Gastroesophageal sphincter (tissue), 4 donors: ENCODE results near the gene NUTM1. TPM values are rescaled to one million over a fixed set of nuclear protein-coding genes. Genes with fewer than 3 reads are reported as not detected.

Experiments used
- ATAC-seq: fragments of 150-250 bp; one replicate; pipeline ENCODE4 v1.9.1; 2016; ENCODE audit warnings: mild to moderate bottlenecking, moderate library complexity
- H3K27ac ChIP-seq, 4 donors: fragments of 200-600 bp; sonication (generic) in 3 of 4; 1 replicate in 3 of 4; 2 replicates in 1 of 4; pipeline ENCODE4 v1.5.1; 2016 to 2019
- H3K27me3 ChIP-seq: fragments of 200-600 bp; sonication (generic); one replicate; pipeline ENCODE4 v1.5.1; 2019
- H3K36me3 ChIP-seq, 2 donors: fragments of 200-600 bp; sonication (generic); one replicate each; pipeline ENCODE4 v1.5.1; 2019; ENCODE audit warnings: control low read depth in 1 of 2
- H3K4me1 ChIP-seq, 3 donors: fragments of 200-600 bp; sonication (generic); 1 replicate in 2 of 3; 2 replicates in 1 of 3; pipeline ENCODE4 v1.5.1; 2016 to 2019; ENCODE audit warnings: control low read depth in 2 of 3
- H3K4me3 ChIP-seq, 2 donors: fragments of 200-600 bp; sonication (generic); one replicate each; pipeline ENCODE4 v1.5.1; 2019; ENCODE audit warnings: mild to moderate bottlenecking in 1 of 2, moderate library complexity in 1 of 2
- H3K9me3 ChIP-seq, 3 donors: fragments of 200-600 bp; sonication (generic); one replicate each; pipeline ENCODE4 v1.5.1; 2017 to 2019; ENCODE audit warnings: control low read depth in 2 of 3
- CTCF ChIP-seq, 4 experiments: fragments of 200-600 bp in 2 of 4; fragments of 450-650 bp in 2 of 4; sonication (generic) in 1 of 4; IDR thresholded peaks; one replicate each; pipeline ENCODE4 v1.5.1; 2017 to 2019; ENCODE audit warnings: antibody characterized with exemption in 4 of 4, mild to moderate bottlenecking in 2 of 4, moderate library complexity in 2 of 4
- EP300 ChIP-seq: sonication (generic); formaldehyde crosslinking; IDR thresholded peaks from one replicate; pipeline ENCODE4 v1.6.1; 2017; ENCODE audit warnings: antibody characterized with exemption, mild to moderate bottlenecking
- POLR2A ChIP-seq, 2 donors: fragments of 450-650 bp; IDR thresholded peaks; one replicate each; pipeline ENCODE4 v1.6.1; 2017; ENCODE audit warnings: antibody characterized with exemption in 2 of 2, mild to moderate bottlenecking in 2 of 2, moderate library complexity in 1 of 2
- POLR2AphosphoS5 ChIP-seq: sonication (generic); formaldehyde crosslinking; IDR thresholded peaks from one replicate; pipeline ENCODE4 v1.6.1; 2017; ENCODE audit warnings: antibody characterized with exemption
- WGBS, 2 donors: methylation state at CpG; one replicate each; pipeline ENCODE4 v1.1.5; 2018; ENCODE audit warnings: low coverage in 1 of 2; 5-methylcytosine and 5-hydroxymethylcytosine counted together
- total RNA-seq, 4 donors: library from RNA; depleted of rRNA; stranded (reverse); fragments of >200 nt; gene quantifications; one replicate each; pipeline ENCODE4 v1.1.0, GENCODE V29; 2016

NUTM1 gene
- total RNA-seq, 4 donors from 2014 or later: 0.12 TPM; not detected in 3

DNA sequence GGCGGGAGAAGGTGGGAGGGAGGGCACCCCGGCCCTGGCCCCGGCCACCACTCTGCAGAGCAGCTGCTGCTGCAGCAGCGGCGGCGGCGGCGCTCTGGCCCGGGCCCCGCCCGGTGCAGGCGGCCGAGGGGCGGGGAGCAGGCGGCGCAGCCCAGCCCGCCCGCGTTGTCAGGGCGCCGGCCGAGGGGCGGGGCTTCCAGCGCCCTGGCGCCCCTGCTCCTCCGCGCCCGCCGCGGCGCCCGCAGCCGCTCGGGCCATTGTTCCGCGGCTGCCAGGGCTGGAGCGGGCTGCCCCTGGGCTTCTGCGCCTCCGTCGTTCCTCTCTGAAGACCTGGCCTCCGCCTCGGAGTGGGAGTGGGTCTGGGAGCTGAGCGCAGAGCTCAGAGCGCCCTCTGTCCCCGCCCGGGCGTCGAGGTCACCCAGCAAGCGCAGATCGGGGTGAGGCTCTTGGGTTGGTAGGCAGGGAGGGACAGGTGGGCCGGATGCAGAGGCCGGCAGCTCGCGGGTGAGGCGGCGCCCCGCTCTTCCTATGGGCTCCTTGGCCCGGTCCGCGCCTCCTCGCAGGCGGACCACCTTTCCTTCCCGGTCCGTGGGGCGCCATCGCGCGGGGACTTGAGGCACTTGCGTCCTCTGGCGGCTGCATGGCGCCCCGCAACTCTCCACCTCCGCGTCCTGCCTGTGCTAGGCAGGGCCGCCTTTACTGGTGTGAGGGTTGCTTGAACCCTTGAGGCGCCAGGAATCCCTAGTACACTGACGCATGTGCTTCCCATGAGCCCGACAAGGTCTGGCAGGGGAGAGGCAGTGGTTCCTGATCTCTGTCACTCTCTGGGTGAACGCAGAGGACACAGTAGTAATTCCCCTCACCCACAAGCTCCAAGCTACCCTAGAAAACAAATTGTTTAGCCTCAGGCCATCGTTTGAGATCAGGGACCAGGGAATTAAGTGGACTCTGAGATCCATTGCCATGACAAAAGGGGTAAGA is 24.3 kb downstream of the NUTM1 start, which contains the start of gene LPCAT4:
LPCAT4 (minus strand) TSS at position 96 of the 981 bp plus-strand sequence. CDS start 96 bp downstream, outside the sequence.
- H3K27ac ChIP-seq: peak within 1 kb of the TSS; percentile 87 to 98 (median 98)
- peak; percentile 96 for ATAC-seq
- no peaks in the 10 kb centered on the region for H3K27me3 ChIP-seq
- peaks cover 0 to 16% of the 10 kb centered on the region in 2 donors for H3K36me3 ChIP-seq
- WGBS, 2 donors: 0% methylated on average over 1 of the region's 80 CpGs; no CpG with 5 or more reads in 1 of the 2 donors
- TF ChIP-seq EP300: no peak
- TF ChIP-seq POLR2AphosphoS5: peak; percentile 35
- peak; percentile 93 to 99 (median 94) for TF ChIP-seq CTCF (IDR thresholded peaks at IDR 0.05)
- peak; percentile 73 to 74 for TF ChIP-seq POLR2A (IDR thresholded peaks at IDR 0.05)
- peak within 1 kb of the TSS; percentile 77 to 95 for H3K4me3 ChIP-seq
- no peaks in the 10 kb centered on the region for H3K9me3 ChIP-seq
- H3K4me1 ChIP-seq: peaks cover 0 to 30% (median 13%) of the 10 kb centered on the region in 3 donors

DNA sequence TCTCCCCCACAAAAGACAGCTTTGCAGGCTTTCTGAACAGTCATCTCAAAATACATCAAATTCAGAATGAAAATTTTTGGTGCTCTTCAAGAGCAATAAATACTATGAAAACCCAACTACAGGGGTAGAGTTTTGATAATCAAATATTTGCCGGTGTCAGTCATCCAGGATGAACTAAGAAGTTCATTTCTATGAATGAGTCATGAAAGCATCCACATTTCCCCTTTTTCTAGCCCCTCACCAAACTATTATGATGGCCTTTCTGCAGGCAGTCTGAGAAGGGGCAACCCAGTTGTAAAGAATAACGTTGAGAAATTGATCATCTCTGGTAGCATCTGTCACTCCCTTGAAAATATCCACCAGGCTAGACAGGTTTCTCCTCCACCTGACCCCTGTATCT is 27.0 kb downstream of the NUTM1 start:
- WGBS, 2 donors: 43 to 70% methylated on average over 2 of the region's 2 CpGs
- H3K9me3 ChIP-seq: no peaks in the 10 kb centered on the region
- no peak overlapping the region for H3K27ac ChIP-seq
- no peak for ATAC-seq
- no peak overlapping the region for H3K4me3 ChIP-seq
- no peaks in the 10 kb centered on the region for H3K36me3 ChIP-seq
- TF ChIP-seq POLR2AphosphoS5 (no peak), POLR2A (IDR thresholded peaks at IDR 0.05) (no peak), EP300 (no peak), CTCF (IDR thresholded peaks at IDR 0.05) (no peak)
- no peaks in the 10 kb centered on the region for H3K27me3 ChIP-seq
- H3K4me1 ChIP-seq: peaks cover 0 to 27% (median 13%) of the 10 kb centered on the region in 3 donors

GRCh38 chr15:34370643-34371042 is 27.5 kb downstream of the NUTM1 start:
- Histone ChIP-seq H3K36me3 (no peaks in the 10 kb centered on the region), H3K4me3 (no peak overlapping the region), H3K9me3 (no peaks in the 10 kb centered on the region), H3K27ac (no peak overlapping the region), H3K27me3 (no peaks in the 10 kb centered on the region), H3K4me1 (peaks cover 0 to 22% (median 11%) of the 10 kb centered on the region in 3 donors)
- no peak for ATAC-seq
- 43 to 63% methylated on average over 2 of the region's 2 CpGs for WGBS, 2 donors
- TF ChIP-seq POLR2A (IDR thresholded peaks at IDR 0.05) (no peak), EP300 (no peak), POLR2AphosphoS5 (no peak), CTCF (IDR thresholded peaks at IDR 0.05) (no peak)

GRCh38 chr15:34373951-34374350 is 30.8 kb downstream of the NUTM1 start:
- no CpG with 5 or more reads among the region's 8 CpGs for WGBS, 2 donors
- Histone ChIP-seq H3K4me3 (no peak overlapping the region), H3K27me3 (no peaks in the 10 kb centered on the region), H3K9me3 (no peaks in the 10 kb centered on the region), H3K36me3 (no peaks in the 10 kb centered on the region), H3K27ac (no peak overlapping the region), H3K4me1 (no peaks in the 10 kb centered on the region)
- no peak for ATAC-seq
- no peak for TF ChIP-seq CTCF (IDR thresholded peaks at IDR 0.05)
- no peak for TF ChIP-seq POLR2A (IDR thresholded peaks at IDR 0.05)
- no peak for TF ChIP-seq EP300
- no peak for TF ChIP-seq POLR2AphosphoS5
